HEK293 (cell line): ENCODE data around the gene SYNPO.

Experiments
- CTCF ChIA-PET: fragments of 350-600 bp; formaldehyde crosslinking; extraction: SDS; loops from one replicate; lab custom pipeline; 2021; ENCODE audit warnings: antibody characterized with exemption; lab: Yijun Ruan, JAX
- POLR2A ChIA-PET: fragments of 300-600 bp; formaldehyde crosslinking; extraction: SDS; loops from one replicate; lab custom pipeline; 2020; ENCODE audit warnings: antibody characterized with exemption, inconsistent platforms; lab: Yijun Ruan, JAX
- H3K27ac ChIP-seq: fragments of 200-500 bp; sonication (Bioruptor generic); 2 replicates; pipeline ENCODE4 v1.5.1; 2014; ENCODE audit warnings: low read depth, low read length, control low read depth, inconsistent platforms; ENCODE audit errors: extremely low read depth
- H3K36me3 ChIP-seq, 2 experiments: fragments of 200-500 bp in 1 of 2; sonication (Bioruptor generic) in 1 of 2; 1 replicate in 1 of 2; 2 replicates in 1 of 2; pipeline ENCODE4 v1.5.1; 2014 to 2017; ENCODE audit warnings: inconsistent platforms in 2 of 2, low read length in 2 of 2; ENCODE audit not compliant: control insufficient read depth in 2 of 2, insufficient read depth in 1 of 2
- H3K4me1 ChIP-seq: fragments of 200-500 bp; sonication (Bioruptor generic); 2 replicates; pipeline ENCODE4 v1.5.1; 2014; ENCODE audit warnings: mild to moderate bottlenecking, low read length, inconsistent platforms; ENCODE audit not compliant: control insufficient read depth, insufficient read depth
- H3K4me3 ChIP-seq: 2 replicates; pipeline ENCODE4 v1.5.1; 2011; ENCODE audit warnings: low read depth, mild to moderate bottlenecking, control low read depth, low read length, moderate library complexity
- H3K9me3 ChIP-seq: fragments of 200-500 bp; sonication (Bioruptor generic); 2 replicates; pipeline ENCODE4 v1.5.1; 2014; ENCODE audit warnings: low read depth, low read length, inconsistent platforms; ENCODE audit not compliant: control insufficient read depth, insufficient read depth
- EGR2 ChIP-seq: fragments of 450-650 bp; formaldehyde crosslinking; IDR thresholded peaks from 2 replicates; pipeline ENCODE4 v1.5.1; 2016; ENCODE audit warnings: low read depth, missing biosample characterization, missing genetic modification characterization
- GLIS1 ChIP-seq: fragments of 450-650 bp; formaldehyde crosslinking; IDR thresholded peaks from 2 replicates; pipeline ENCODE4 v1.5.1; 2016; ENCODE audit warnings: missing biosample characterization, missing genetic modification characterization
- GLIS2 ChIP-seq: fragments of 450-650 bp; formaldehyde crosslinking; IDR thresholded peaks from 2 replicates; pipeline ENCODE4 v1.5.1; 2016; ENCODE audit warnings: missing biosample characterization, missing genetic modification characterization
- KLF9 ChIP-seq: fragments of 450-650 bp; formaldehyde crosslinking; IDR thresholded peaks from 2 replicates; pipeline ENCODE4 v1.5.1; 2016; ENCODE audit warnings: missing biosample characterization, missing genetic modification characterization, low read depth
- MYNN ChIP-seq: fragments of 450-650 bp; formaldehyde crosslinking; IDR thresholded peaks from 2 replicates; pipeline ENCODE4 v1.5.1; 2016; ENCODE audit warnings: missing biosample characterization, missing genetic modification characterization, borderline replicate concordance
- MZF1 ChIP-seq: fragments of 450-650 bp; formaldehyde crosslinking; IDR thresholded peaks from 2 replicates; pipeline ENCODE4 v1.5.1; 2017; ENCODE audit warnings: missing biosample characterization, missing genetic modification characterization, borderline replicate concordance
- OSR2 ChIP-seq: fragments of 450-650 bp; formaldehyde crosslinking; IDR thresholded peaks from 2 replicates; pipeline ENCODE4 v1.5.1; 2016; ENCODE audit warnings: missing biosample characterization, missing genetic modification characterization
- PRDM1 ChIP-seq: fragments of 450-650 bp; formaldehyde crosslinking; IDR thresholded peaks from 2 replicates; pipeline ENCODE4; 2016; ENCODE audit warnings: missing biosample characterization, missing genetic modification characterization
- SCRT1 ChIP-seq: fragments of 450-650 bp; formaldehyde crosslinking; IDR thresholded peaks from 2 replicates; pipeline ENCODE4 v1.5.1; 2016; ENCODE audit warnings: missing biosample characterization, missing genetic modification characterization, borderline replicate concordance
- SP2 ChIP-seq: fragments of 450-650 bp; formaldehyde crosslinking; IDR thresholded peaks from 2 replicates; pipeline ENCODE4 v1.5.1; 2016; ENCODE audit warnings: missing biosample characterization, missing genetic modification characterization
- ZBTB17 ChIP-seq: fragments of 450-650 bp; formaldehyde crosslinking; IDR thresholded peaks from 2 replicates; pipeline ENCODE4 v1.5.1; 2016; ENCODE audit warnings: missing biosample characterization, missing genetic modification characterization
- ZBTB20 ChIP-seq: fragments of 450-650 bp; formaldehyde crosslinking; IDR thresholded peaks from 2 replicates; pipeline ENCODE4 v1.5.1; 2016; ENCODE audit warnings: missing biosample characterization, missing genetic modification characterization
- ZBTB48 ChIP-seq: fragments of 450-650 bp; formaldehyde crosslinking; IDR thresholded peaks from 2 replicates; pipeline ENCODE4 v1.5.1; 2016; ENCODE audit warnings: missing biosample characterization, missing genetic modification characterization
- ZFHX2 ChIP-seq: fragments of 450-650 bp; formaldehyde crosslinking; conservative IDR thresholded peaks from 2 replicates; pipeline ENCODE4 v1.5.1; 2016; ENCODE audit warnings: missing biosample characterization, missing genetic modification characterization
- ZIC2 ChIP-seq: fragments of 450-650 bp; formaldehyde crosslinking; IDR thresholded peaks from 2 replicates; pipeline ENCODE4 v1.5.1; 2016; ENCODE audit warnings: missing biosample characterization, missing genetic modification characterization
- ZNF140 ChIP-seq: fragments of 450-650 bp; formaldehyde crosslinking; IDR thresholded peaks from 2 replicates; pipeline ENCODE4 v1.5.1; 2016; ENCODE audit warnings: missing biosample characterization, missing genetic modification characterization
- ZNF202 ChIP-seq: fragments of 450-650 bp; formaldehyde crosslinking; IDR thresholded peaks from 2 replicates; pipeline ENCODE4 v1.5.1; 2016; ENCODE audit warnings: missing biosample characterization, missing genetic modification characterization, borderline replicate concordance
- ZNF302 ChIP-seq: fragments of 450-650 bp; formaldehyde crosslinking; IDR thresholded peaks from 2 replicates; pipeline ENCODE4 v1.5.1; 2016; ENCODE audit warnings: missing biosample characterization, missing genetic modification characterization, low read depth
- ZNF335 ChIP-seq: fragments of 450-650 bp; formaldehyde crosslinking; conservative IDR thresholded peaks from 2 replicates; pipeline ENCODE4 v1.5.1; 2016; ENCODE audit warnings: missing biosample characterization, missing genetic modification characterization
- ZNF529 ChIP-seq: fragments of 450-650 bp; formaldehyde crosslinking; IDR thresholded peaks from 2 replicates; pipeline ENCODE4 v1.5.1; 2017; ENCODE audit warnings: missing genetic modification characterization, missing biosample characterization; ENCODE audit not compliant: insufficient replicate concordance
- ZNF571 ChIP-seq: fragments of 450-650 bp; formaldehyde crosslinking; IDR thresholded peaks from 2 replicates; pipeline ENCODE4 v1.5.0; 2017; ENCODE audit warnings: missing biosample characterization, missing genetic modification characterization
- ZNF596 ChIP-seq: fragments of 450-650 bp; IDR thresholded peaks from 2 replicates; pipeline ENCODE4 v1.5.0; 2018; ENCODE audit warnings: missing biosample characterization, mild to moderate bottlenecking, missing genetic modification characterization, moderate library complexity
- ZNF664 ChIP-seq: fragments of 450-650 bp; formaldehyde crosslinking; IDR thresholded peaks from 2 replicates; pipeline ENCODE4 v1.5.1; 2016; ENCODE audit warnings: missing biosample characterization, missing genetic modification characterization
- ZNF768 ChIP-seq: fragments of 450-650 bp; formaldehyde crosslinking; IDR thresholded peaks from 2 replicates; pipeline ENCODE4 v1.5.1; 2018; ENCODE audit warnings: missing biosample characterization, mild to moderate bottlenecking, missing genetic modification characterization
- ZNF785 ChIP-seq: fragments of 450-650 bp; formaldehyde crosslinking; IDR thresholded peaks from 2 replicates; pipeline ENCODE4 v1.5.1; 2016; ENCODE audit warnings: missing biosample characterization, missing genetic modification characterization
- ZXDB ChIP-seq: fragments of 450-650 bp; formaldehyde crosslinking; IDR thresholded peaks from 2 replicates; pipeline ENCODE4 v1.5.1; 2016; ENCODE audit warnings: missing biosample characterization, missing genetic modification characterization
- TF ChIP-seq, protein P1 (sequence below): fragments of 450-650 bp; formaldehyde crosslinking; IDR thresholded peaks from 2 replicates; pipeline ENCODE4 v1.5.1; 2017; ENCODE audit warnings: missing biosample characterization, missing genetic modification characterization
- TF ChIP-seq, protein P2 (sequence below): sonication (generic); formaldehyde crosslinking; IDR thresholded peaks from 2 replicates; pipeline ENCODE4 v1.8.1; 2022; ENCODE audit warnings: mild to moderate bottlenecking, moderate library complexity, missing genetic modification reagents

The SYNPO gene

GRCh38 chr5:150614661-150615060 lies 25.8 kb upstream of the SYNPO start:
- Histone ChIP-seq H3K27ac (no peak overlapping the region), H3K36me3 (no peaks in the 10 kb centered on the region), H3K9me3 (no peaks in the 10 kb centered on the region), H3K4me1 (peaks cover 21% of the 10 kb centered on the region), H3K4me3 (no peak overlapping the region)
- TF ChIP-seq ZNF140 (tag by site-specific recombination) = no peak
- TF ChIP-seq ZNF664 (tag by site-specific recombination) = 0 out of 2 replicates have a peak, but pooled peaks have one; percentile 52
- ChIA-PET CTCF (interaction anchor here (0.5 to 1.5 kb wide), 12 partner anchors 10 to 400 kb away, joined by 3 to 6 read pairs (median 3); no protein-coding TSS in a partner anchor), POLR2A (interaction anchor here (1.2 to 1.3 kb wide), 2 partner anchors 30 to 86 kb away, joined by 3 to 4 read pairs; partner anchors contain the start of gene RBM22)

GRCh38 chr5:150615141-150615699 lies 25.2 kb upstream of the SYNPO start:
- CTCF ChIA-PET = interaction anchor here (0.6 to 1.5 kb wide), 10 partner anchors 11 to 158 kb away, joined by 3 to 6 read pairs (median 3); partner anchors contain the start of genes RBM22 and SYNPO
- POLR2A ChIA-PET = interaction anchor here (1.2 to 1.5 kb wide), 3 partner anchors 11 to 85 kb away, joined by 3 to 4 read pairs (median 3); partner anchors contain the start of gene RBM22
- Histone ChIP-seq H3K9me3 (no peaks in the 10 kb centered on the region), H3K27ac (no peak overlapping the region), H3K4me1 (peaks cover 21% of the 10 kb centered on the region), H3K4me3 (no peak overlapping the region), H3K36me3 (no peaks in the 10 kb centered on the region)
- TF ChIP-seq MZF1 = no peak
- TF ChIP-seq, protein P1, sequence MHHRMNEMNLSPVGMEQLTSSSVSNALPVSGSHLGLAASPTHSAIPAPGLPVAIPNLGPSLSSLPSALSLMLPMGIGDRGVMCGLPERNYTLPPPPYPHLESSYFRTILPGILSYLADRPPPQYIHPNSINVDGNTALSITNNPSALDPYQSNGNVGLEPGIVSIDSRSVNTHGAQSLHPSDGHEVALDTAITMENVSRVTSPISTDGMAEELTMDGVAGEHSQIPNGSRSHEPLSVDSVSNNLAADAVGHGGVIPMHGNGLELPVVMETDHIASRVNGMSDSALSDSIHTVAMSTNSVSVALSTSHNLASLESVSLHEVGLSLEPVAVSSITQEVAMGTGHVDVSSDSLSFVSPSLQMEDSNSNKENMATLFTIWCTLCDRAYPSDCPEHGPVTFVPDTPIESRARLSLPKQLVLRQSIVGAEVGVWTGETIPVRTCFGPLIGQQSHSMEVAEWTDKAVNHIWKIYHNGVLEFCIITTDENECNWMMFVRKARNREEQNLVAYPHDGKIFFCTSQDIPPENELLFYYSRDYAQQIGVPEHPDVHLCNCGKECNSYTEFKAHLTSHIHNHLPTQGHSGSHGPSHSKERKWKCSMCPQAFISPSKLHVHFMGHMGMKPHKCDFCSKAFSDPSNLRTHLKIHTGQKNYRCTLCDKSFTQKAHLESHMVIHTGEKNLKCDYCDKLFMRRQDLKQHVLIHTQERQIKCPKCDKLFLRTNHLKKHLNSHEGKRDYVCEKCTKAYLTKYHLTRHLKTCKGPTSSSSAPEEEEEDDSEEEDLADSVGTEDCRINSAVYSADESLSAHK (tag by site-specific recombination) = no peak
- no peak for TF ChIP-seq ZNF302 (tag by site-specific recombination)
- peak; percentile 92 for TF ChIP-seq EGR2 (tag by site-specific recombination)
- no peak for TF ChIP-seq SCRT1 (tag by site-specific recombination)
- TF ChIP-seq ZFHX2 (tag by site-specific recombination) = peak; percentile 96

GRCh38 chr5:150616024-150616470 lies 24.4 kb upstream of the SYNPO start:
- no peaks in the 10 kb centered on the region for H3K36me3 ChIP-seq
- H3K9me3 ChIP-seq = no peaks in the 10 kb centered on the region
- H3K4me1 ChIP-seq = peaks cover 21% of the 10 kb centered on the region
- CTCF ChIA-PET = interaction anchor here (0.7 to 1.7 kb wide), 8 partner anchors 13 to 84 kb away, joined by 3 to 9 read pairs (median 4); partner anchors contain the start of gene RBM22
- no peak overlapping the region for H3K27ac ChIP-seq
- H3K4me3 ChIP-seq = no peak overlapping the region
- POLR2A ChIA-PET = interaction anchor here (1.1 to 1.5 kb wide), 3 partner anchors 10 to 29 kb away, joined by 3 read pairs; partner anchors contain the start of gene SYNPO
- TF ChIP-seq ZXDB (tag by site-specific recombination) = peak; percentile 39; the same call in 1 of the 2 replicates
- no peak for TF ChIP-seq ZNF571
- TF ChIP-seq OSR2 (tag by site-specific recombination) = peak; percentile 37; the same call in 1 of the 2 replicates
- no peak for TF ChIP-seq ZNF529 (tag by site-specific recombination)
- TF ChIP-seq, protein P2, sequence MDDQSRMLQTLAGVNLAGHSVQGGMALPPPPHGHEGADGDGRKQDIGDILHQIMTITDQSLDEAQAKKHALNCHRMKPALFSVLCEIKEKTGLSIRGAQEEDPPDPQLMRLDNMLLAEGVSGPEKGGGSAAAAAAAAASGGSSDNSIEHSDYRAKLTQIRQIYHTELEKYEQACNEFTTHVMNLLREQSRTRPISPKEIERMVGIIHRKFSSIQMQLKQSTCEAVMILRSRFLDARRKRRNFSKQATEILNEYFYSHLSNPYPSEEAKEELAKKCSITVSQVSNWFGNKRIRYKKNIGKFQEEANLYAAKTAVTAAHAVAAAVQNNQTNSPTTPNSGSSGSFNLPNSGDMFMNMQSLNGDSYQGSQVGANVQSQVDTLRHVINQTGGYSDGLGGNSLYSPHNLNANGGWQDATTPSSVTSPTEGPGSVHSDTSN (CRISPR knock-in tag) = no peak
- TF ChIP-seq GLIS2 (tag by site-specific recombination) = peak; percentile 34; the same call in 1 of the 2 replicates
- peak; percentile 41; the same call in 1 of the 2 replicates for TF ChIP-seq EGR2 (tag by site-specific recombination)
- TF ChIP-seq ZNF335 (tag by site-specific recombination) = peak; percentile 47; the same call in 1 of the 2 replicates
- TF ChIP-seq SP2 = no peak
- TF ChIP-seq ZNF785 (tag by site-specific recombination) = no peak
- TF ChIP-seq ZNF202 = no peak
- TF ChIP-seq KLF9 (tag by site-specific recombination) = 0 out of 2 replicates have a peak, but pooled peaks have one; percentile 14
- TF ChIP-seq ZBTB17 (tag by site-specific recombination) = peak; percentile 49
- TF ChIP-seq PRDM1 = peak; percentile 70
- no peak for TF ChIP-seq ZBTB20 (tag by site-specific recombination)
- peak; percentile 53 for TF ChIP-seq GLIS1
- TF ChIP-seq ZBTB48 (tag by site-specific recombination) = peak; percentile 85
- TF ChIP-seq MYNN = no peak
- TF ChIP-seq ZNF768 = no peak
- TF ChIP-seq ZIC2 (tag by site-specific recombination) = no peak
- peak; percentile 45 for TF ChIP-seq ZFHX2 (tag by site-specific recombination)
- TF ChIP-seq ZNF596 = no peak
